ENCODE measurements around the gene LRRC7. TPM values are rescaled to one million over a fixed set of nuclear protein-coding genes. Genes with fewer than 3 reads are reported as not detected.

The LRRC7 gene
- total RNA-seq, 1 donor from 2014 or later, result 0.94 TPM

GRCh38 chr1:69852151-69852550, 284.4 kb downstream of the LRRC7 start:
- no peak for DNase-seq (ENCODE audit: extremely low spot score, unreplicated experiment)
- no peak for TF ChIP-seq CTCF (IDR thresholded peaks at IDR 0.05)
- no peaks in the 10 kb centered on the region for H3K4me1 Mint-ChIP-seq (ENCODE audit: unreplicated experiment)
- no peaks in the 10 kb centered on the region for H3K36me3 Mint-ChIP-seq (ENCODE audit: unreplicated experiment)
- no peak overlapping the region for H3K27ac Mint-ChIP-seq (ENCODE audit: unreplicated experiment)
- H3K9me3 Mint-ChIP-seq (ENCODE audit: unreplicated experiment), result no peaks in the 10 kb centered on the region
- no peak overlapping the region for H3K4me3 Mint-ChIP-seq (ENCODE audit: unreplicated experiment)
- peaks cover 7% of the 10 kb centered on the region for H3K27me3 Mint-ChIP-seq (ENCODE audit: unreplicated experiment)

- no peak overlapping the region for H3K4me3 Mint-ChIP-seq (ENCODE audit: unreplicated experiment)
- no peaks in the 10 kb centered on the region for H3K9me3 Mint-ChIP-seq (ENCODE audit: unreplicated experiment)
- H3K27ac Mint-ChIP-seq (ENCODE audit: unreplicated experiment), result no peak overlapping the region
- TF ChIP-seq CTCF (IDR thresholded peaks at IDR 0.05), result no peak
- DNase-seq (ENCODE audit: extremely low spot score, unreplicated experiment), result no peak
- H3K27me3 Mint-ChIP-seq (ENCODE audit: unreplicated experiment), result peaks cover 3% of the 10 kb centered on the region
- H3K4me1 Mint-ChIP-seq (ENCODE audit: unreplicated experiment), result no peaks in the 10 kb centered on the region
- H3K36me3 Mint-ChIP-seq (ENCODE audit: unreplicated experiment), result no peaks in the 10 kb centered on the region
Measured at GRCh38 chr1:69852706-69853105, 285.0 kb downstream of the LRRC7 start.

- no peak for TF ChIP-seq CTCF (IDR thresholded peaks at IDR 0.05)
- Mint-ChIP-seq H3K36me3 (ENCODE audit: unreplicated experiment) (no peaks in the 10 kb centered on the region), H3K9me3 (ENCODE audit: unreplicated experiment) (no peaks in the 10 kb centered on the region), H3K4me1 (ENCODE audit: unreplicated experiment) (peaks cover 6% of the 10 kb centered on the region), H3K4me3 (ENCODE audit: unreplicated experiment) (no peak overlapping the region), H3K27me3 (ENCODE audit: unreplicated experiment) (no peaks in the 10 kb centered on the region), H3K27ac (ENCODE audit: unreplicated experiment) (no peak overlapping the region)
- DNase-seq (ENCODE audit: extremely low spot score, unreplicated experiment), result no peak
Measured at GRCh38 chr1:69858534-69858933, 290.8 kb downstream of the LRRC7 start.

GRCh38 chr1:69861641-69862040, 293.9 kb downstream of the LRRC7 start:
- no peak overlapping the region for H3K4me3 Mint-ChIP-seq (ENCODE audit: unreplicated experiment)
- no peak overlapping the region for H3K27ac Mint-ChIP-seq (ENCODE audit: unreplicated experiment)
- DNase-seq (ENCODE audit: extremely low spot score, unreplicated experiment), result no peak
- TF ChIP-seq CTCF (IDR thresholded peaks at IDR 0.05), result no peak
- H3K4me1 Mint-ChIP-seq (ENCODE audit: unreplicated experiment), result peaks cover 6% of the 10 kb centered on the region
- no peaks in the 10 kb centered on the region for H3K36me3 Mint-ChIP-seq (ENCODE audit: unreplicated experiment)
- no peaks in the 10 kb centered on the region for H3K27me3 Mint-ChIP-seq (ENCODE audit: unreplicated experiment)
- H3K9me3 Mint-ChIP-seq (ENCODE audit: unreplicated experiment), result no peaks in the 10 kb centered on the region

- no peak for DNase-seq (ENCODE audit: extremely low spot score, unreplicated experiment)
- H3K27ac Mint-ChIP-seq (ENCODE audit: unreplicated experiment), result no peak overlapping the region
Measured at GRCh38 chr1:69862906-69863305, 295.2 kb downstream of the LRRC7 start.

More at GRCh38 chr1:69862906-69863305, 295.2 kb downstream of the LRRC7 start:
- Mint-ChIP-seq H3K4me3 (ENCODE audit: unreplicated experiment) (no peak overlapping the region), H3K36me3 (ENCODE audit: unreplicated experiment) (no peaks in the 10 kb centered on the region), H3K27me3 (ENCODE audit: unreplicated experiment) (no peaks in the 10 kb centered on the region), H3K4me1 (ENCODE audit: unreplicated experiment) (peaks cover 6% of the 10 kb centered on the region), H3K9me3 (ENCODE audit: unreplicated experiment) (no peaks in the 10 kb centered on the region)
- TF ChIP-seq CTCF (IDR thresholded peaks at IDR 0.05), result no peak
